Colon (tissue), 2 donors: ENCODE measurements around the gene CHRNA4.

Experiments
- FAIRE-seq: peaks from 2 replicates; lab custom pipeline; 2012; peaks lifted over from hg19 to GRCh38; lab: Jason Lieb, UNC
- donor health status: control.
- donor health status: control.

The CHRNA4 gene

GRCh38 chr20:63333241-63333836, 27.8 kb downstream of the CHRNA4 start:
- no peak for FAIRE-seq

DNA sequence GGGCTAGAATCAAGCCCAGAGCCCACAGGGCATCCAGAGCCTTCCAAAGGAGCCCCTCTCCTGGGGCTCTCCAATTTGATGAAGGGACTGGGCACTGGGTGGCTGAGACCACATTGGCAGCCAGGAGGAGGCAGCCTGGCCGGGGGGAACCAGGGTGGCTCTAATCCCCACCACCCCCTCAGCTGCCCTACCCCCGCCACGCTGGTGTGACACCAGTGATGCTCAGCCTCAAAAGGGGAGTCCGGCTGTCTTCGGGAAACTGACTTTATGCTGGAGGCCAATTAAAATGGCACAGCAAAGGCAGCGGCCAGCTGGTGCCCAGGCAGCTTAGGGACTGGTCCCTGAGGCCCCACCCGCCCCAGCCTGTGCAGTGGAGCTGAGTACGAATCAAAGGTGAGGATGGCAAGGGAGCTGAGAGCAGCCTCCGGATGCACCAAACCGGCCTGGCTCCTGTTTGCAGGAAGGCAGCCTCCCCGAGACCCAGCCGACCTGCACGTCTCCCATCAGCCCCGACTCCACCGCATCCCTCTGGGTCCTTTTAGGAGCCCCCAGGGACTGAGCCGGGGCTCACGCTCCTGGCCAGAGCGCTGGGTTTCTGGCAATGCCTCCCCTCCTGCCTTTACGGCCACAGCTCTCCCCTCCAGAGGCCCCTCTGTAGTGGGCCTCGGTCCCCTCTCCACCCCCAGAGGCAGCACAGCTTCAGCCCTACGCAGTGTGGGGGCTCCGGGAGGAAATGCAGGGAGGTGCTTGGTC, 28.5 kb downstream of the CHRNA4 start:
- no peak for FAIRE-seq

- no peak for FAIRE-seq
Observed at GRCh38 chr20:63331741-63332400, 29.3 kb downstream of the CHRNA4 start.

- no peak for FAIRE-seq
Observed at GRCh38 chr20:63330940-63331339, 30.2 kb downstream of the CHRNA4 start.

GRCh38 chr20:63330084-63330760, 30.9 kb downstream of the CHRNA4 start:
- FAIRE-seq = no peak

DNA sequence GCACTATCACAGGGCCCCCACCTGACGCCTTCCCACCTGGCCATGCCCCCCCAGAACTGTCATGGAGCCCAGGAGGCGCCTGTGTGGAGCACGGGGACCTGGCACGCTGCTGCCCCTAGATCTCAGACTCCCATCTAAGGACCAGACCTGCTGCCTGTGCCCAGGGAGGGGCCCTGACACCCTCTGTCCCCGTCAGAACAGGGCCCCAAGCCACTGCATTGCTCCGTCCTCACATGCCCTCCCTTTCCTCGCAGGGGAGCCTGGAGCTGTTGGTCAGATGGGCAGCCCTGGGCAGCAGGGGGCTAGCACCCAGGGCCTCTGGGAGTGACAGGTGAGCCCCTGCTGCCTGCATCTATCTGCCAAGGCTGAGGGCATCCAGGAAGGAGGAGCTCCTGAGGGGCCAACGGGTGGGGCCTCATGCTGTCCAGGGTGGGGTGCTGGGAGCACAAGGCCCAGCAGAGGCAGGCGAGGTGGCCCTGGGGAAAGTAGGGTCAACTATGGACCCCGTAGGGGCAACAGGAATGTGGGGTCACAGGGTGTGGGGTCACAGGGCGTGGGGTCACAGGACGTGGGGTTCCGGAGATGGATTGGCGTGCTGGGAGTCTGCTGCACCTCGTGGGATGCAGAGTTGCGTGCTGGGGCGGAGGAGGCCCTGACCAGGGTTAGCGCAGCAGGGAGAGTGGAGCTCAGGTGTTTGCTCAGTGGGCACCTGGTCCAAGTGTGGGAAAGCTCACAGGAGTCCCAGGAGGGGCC, 31.6 kb downstream of the CHRNA4 start:
- FAIRE-seq = no peak

DNA sequence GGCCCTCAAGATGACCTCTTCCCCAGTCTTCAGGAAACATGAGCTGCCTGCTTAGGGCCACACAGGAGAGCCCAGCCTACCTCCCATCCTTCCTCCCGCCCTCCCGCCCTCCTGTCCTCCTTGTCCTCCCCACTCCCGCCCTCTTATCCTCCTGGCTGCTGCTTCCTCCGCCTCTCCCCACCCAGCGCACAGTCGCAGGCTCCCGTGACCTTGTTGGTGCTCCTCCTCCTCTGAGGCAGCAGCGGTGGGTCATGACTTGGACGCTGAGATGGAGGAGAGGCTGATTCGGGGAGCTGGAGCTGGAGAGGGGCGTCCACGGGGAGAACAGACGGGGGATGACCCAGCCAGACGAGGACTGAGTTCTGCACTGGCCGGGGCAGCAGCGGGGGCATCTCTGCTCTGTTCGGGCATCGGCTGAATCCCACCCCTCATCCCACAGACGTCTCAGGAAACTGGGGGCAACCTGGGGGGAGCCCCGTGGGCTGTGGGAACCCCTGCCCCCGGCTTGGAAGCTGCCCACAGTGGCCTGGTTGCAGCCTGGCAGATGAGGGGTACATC, 32.4 kb downstream of the CHRNA4 start:
- FAIRE-seq = no peak

GRCh38 chr20:63328026-63328700, 33.0 kb downstream of the CHRNA4 start:
- no peak for FAIRE-seq

GRCh38 chr20:63327231-63327745, 33.9 kb downstream of the CHRNA4 start:
- FAIRE-seq = no peak

- FAIRE-seq = no peak
Observed at GRCh38 chr20:63326314-63327230, 34.6 kb downstream of the CHRNA4 start.

DNA sequence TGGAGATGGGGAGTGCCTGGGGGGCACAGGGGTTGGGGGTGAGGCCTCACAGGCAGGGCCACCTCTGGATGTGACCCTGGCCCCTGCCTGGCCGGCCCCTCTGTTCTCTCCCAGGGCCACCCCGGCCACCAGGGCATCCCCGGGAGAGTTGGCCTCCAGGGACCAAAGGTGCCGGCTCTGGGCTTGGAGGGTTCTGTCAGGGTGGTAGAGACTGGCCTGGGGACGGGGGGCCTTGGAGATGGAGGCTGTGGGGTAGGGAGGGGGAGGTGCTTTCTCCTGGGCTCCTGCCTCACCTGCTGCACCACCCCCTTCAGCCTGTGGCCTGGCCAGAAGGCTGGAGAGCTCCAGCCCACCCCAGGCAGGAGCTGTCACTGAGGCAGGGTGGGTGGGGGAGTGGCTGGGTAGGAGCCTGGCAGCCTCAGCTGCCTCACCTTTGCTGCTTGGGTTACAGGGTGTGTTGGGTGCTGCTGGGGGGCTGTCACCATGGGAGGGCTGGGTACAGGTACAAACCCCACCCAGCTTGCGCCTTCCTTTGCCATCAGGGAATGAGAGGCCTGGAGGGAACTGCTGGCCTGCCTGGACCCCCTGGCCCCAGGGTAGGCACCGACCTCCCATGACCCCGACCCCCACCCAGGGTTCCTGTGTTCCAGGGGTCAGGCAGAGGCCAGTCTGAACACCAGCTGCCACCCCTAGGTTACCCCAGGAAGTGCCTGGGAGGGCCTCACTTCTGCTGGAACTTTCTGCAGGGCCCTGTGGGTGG, 35.4 kb downstream of the CHRNA4 start:
- no peak for FAIRE-seq

- FAIRE-seq = no peak
Observed at GRCh38 chr20:63325021-63325471, 36.1 kb downstream of the CHRNA4 start.

DNA sequence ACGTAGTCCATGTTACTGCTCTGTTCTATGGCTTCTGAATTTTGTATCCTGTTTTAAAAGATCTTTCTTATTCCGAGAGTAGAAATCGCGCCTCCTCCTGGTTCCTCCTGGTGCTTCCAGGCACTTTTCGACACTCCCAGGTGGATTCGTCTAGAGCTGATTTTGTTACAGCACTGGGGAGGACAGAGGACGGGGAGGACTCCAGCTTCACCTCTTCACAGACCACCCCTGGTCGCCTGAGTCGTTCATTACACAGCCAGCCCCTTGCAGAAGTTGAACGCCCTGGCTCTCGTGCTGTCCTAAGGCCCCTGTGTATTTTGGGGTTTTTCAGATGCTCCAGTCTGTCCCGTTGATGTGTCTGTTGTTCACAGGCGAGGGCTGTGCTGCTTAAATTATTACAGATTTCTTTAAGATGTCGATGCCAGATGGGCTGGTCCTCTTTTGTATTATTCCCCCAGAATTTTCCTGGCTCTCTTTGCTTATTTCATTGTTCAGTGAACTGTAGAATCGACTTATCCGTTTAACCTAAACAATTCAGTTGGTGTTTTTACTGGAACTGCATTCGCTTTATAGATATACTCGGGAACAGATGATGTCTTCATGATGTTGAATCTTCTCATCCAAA, 37.7 kb downstream of the CHRNA4 start:
- FAIRE-seq = no peak

DNA sequence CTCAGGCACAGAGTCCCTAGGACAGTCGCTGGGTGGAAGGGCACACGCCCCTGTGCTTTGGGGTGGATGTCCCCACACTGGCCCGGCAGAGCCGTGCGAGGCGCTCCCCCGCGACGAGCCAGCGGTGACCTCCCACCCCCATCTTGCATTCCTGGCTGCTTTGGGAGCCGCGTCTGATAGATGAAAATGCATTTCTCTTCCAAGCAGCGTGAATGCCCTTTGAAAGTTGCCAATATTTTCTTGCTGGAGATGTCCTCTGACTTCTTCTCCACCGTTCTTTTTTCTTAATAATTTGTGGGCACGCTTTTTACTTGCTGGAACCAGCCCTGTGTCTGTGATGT, 38.2 kb downstream of the CHRNA4 start:
- no peak for FAIRE-seq

- no peak for FAIRE-seq
Observed at GRCh38 chr20:63322146-63322932, 38.8 kb downstream of the CHRNA4 start.

DNA sequence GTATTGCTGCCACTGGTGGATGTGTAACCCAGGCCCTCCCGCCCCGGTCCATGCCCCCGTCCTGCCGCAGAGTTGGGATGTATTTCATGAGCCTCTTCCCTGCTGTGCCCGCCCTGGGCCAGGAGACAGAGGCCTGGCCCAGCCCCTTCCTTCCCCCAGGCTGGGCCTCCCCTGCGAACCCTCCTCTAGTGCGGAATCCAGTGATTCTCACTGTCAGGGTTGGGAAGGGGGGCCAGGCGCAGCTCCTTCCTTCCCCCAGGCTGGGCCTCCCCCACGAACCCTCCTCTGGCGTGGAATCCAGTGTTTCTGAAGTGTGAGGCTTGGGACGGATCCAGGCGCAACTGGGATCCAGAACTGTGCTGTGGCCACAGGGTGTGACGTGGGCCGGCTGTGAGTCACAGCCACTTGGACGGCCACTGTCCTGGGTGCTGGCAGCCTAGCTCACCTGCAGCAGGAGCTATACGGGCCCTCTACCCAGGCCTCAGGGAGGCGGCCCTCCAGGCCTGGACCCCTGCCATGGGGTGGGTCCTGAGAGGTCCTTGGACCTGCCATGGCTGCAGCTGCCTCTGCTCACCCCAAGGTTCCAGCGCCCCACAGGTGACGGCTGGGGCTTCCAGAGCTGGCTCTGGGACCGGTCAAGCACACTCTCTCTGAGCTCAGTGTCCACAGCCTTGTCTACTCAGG, 39.9 kb downstream of the CHRNA4 start:
- FAIRE-seq = no peak

DNA sequence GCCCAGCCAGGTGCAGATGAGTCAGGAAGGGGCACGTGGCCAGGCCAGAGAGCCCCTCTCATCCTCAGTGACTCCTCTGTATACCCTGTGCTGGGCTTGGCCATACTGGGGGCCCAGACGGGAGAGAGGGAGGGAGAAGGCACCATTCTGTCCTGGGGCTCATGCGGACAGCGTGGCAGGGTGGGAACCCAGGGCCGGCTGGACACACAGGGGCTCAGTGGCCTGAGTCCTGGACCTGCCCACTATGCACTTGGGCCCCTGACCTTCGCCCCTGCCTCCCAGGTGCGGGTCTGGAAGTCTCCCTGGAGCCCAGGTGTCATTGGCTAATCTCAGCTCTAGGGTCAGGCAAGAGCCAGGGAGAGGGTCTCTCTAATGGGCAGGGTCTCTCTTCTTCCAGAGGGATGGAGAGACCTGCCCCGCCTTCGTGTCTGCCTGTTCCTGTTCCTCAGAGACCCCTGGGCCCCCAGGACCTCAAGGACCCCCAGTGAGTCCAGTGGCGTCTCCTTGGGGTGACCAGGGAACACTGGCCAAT, 40.5 kb downstream of the CHRNA4 start:
- no peak for FAIRE-seq
